Ectodermal cell (in vitro differentiated cells): Measurements from ENCODE around the gene SLC35B2.
"Not testable (repeated sequence)": the region's sequence is repeated elsewhere in the genome, so short reads cannot be mapped to it uniquely, and the experiment has no call there.

ENCODE experiments used
- H3K27ac ChIP-seq: 2 replicates; pipeline ENCODE4 v1.7.0; 2013; ENCODE audit warnings: mild to moderate bottlenecking, low read depth, low read length; ENCODE audit not compliant: insufficient read depth, poor library complexity, severe bottlenecking
- H3K27me3 ChIP-seq: 2 replicates; pipeline ENCODE4 v1.7.0; 2013; ENCODE audit warnings: mild to moderate bottlenecking, low read length; ENCODE audit not compliant: insufficient read depth, control insufficient read depth, poor library complexity, severe bottlenecking
- H3K36me3 ChIP-seq: one replicate; pipeline ENCODE4 v1.7.0; 2013; ENCODE audit warnings: low read length; ENCODE audit not compliant: control insufficient read depth, insufficient read depth
- H3K4me1 ChIP-seq: one replicate; pipeline ENCODE4 v1.7.0; 2013; ENCODE audit warnings: low read length; ENCODE audit not compliant: control insufficient read depth, insufficient read depth
- H3K4me3 ChIP-seq: 2 replicates; pipeline ENCODE4 v1.7.0; 2013; ENCODE audit warnings: low read depth, low read length, control low read depth; ENCODE audit not compliant: insufficient read depth
- H3K9me3 ChIP-seq: 2 replicates; pipeline ENCODE4 v1.7.0; 2013; ENCODE audit warnings: mild to moderate bottlenecking, low read length, moderate library complexity; ENCODE audit not compliant: control insufficient read depth
- WGBS, 2 experiments: methylation state at CpG; one replicate each; pipeline ENCODE4 v1.1.7; 2013; ENCODE audit warnings: missing lambda C conversion rate in 2 of 2; 5-methylcytosine and 5-hydroxymethylcytosine counted together

The SLC35B2 gene

DNA sequence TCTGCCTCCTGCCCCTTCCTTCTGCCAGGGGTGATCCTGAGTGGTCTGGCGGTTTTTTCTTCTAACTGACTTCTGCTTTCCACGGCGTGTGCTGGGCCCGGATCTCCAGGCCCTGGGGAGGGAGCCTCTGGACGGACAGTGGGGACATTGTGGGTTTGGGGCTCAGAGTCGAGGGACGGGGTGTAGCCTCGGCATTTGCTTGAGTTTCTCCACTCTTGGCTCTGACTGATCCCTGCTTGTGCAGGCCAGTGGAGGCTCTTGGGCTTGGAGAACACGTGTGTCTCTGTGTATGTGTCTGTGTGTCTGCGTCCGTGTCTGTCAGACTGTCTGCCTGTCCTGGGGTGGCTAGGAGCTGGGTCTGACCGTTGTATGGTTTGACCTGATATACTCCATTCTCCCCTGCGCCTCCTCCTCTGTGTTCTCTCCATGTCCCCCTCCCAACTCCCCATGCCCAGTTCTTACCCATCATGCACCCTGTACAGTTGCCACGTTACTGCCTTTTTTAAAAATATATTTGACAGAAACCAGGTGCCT lies 23.7 kb downstream of the SLC35B2 start:
- Histone ChIP-seq H3K4me3 (no peak overlapping the region), H3K9me3 (no peaks in the 10 kb centered on the region), H3K4me1 (peaks cover 15% of the 10 kb centered on the region), H3K36me3 (peaks cover 12% of the 10 kb centered on the region), H3K27ac (peak overlapping the region; percentile 30), H3K27me3 (no peaks in the 10 kb centered on the region)
- 90 to 94% methylated on average over 14 of the region's 14 CpGs for WGBS, 2 experiments

DNA sequence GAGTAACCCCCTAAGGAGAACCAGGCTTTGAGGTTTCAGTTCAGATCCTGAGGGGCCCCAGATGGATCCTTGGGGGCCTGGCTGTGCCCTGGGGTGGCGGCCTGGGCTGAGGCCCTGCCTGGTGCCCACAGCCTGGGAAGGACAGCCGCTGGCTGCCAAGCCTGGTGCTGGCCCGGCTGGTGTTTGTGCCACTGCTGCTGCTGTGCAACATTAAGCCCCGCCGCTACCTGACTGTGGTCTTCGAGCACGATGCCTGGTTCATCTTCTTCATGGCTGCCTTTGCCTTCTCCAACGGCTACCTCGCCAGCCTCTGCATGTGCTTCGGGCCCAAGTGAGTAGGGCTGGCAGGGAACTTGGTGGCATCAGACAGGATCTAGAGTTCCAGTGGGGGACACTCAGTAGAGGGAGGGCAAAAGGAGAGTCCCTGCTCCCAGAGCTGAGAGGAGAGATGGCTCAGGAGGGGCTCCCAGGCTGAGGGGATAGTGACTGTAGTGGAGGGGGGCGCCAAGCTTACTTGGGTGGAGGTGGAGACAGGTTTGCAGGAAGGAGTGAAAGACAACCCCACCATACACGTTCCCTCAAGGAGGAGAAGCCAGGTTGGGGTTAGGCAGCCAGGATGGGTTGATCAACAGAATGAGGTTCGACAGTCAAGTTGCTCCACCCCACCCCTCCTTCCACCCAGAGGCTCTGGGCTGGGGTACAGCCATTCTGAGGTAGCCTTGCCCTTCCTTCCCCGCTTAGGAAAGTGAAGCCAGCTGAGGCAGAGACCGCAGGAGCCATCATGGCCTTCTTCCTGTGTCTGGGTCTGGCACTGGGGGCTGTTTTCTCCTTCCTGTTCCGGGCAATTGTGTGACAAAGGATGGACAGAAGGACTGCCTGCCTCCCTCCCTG lies 24.4 kb downstream of the SLC35B2 start:
- WGBS, 2 experiments = 91 to 93% methylated on average over 16 of the region's 16 CpGs
- H3K27me3 ChIP-seq = no peaks in the 10 kb centered on the region
- no peaks in the 10 kb centered on the region for H3K9me3 ChIP-seq
- peaks cover 15% of the 10 kb centered on the region for H3K4me1 ChIP-seq
- H3K4me3 ChIP-seq = no peak overlapping the region
- no peak overlapping the region for H3K27ac ChIP-seq
- H3K36me3 ChIP-seq = peaks cover 12% of the 10 kb centered on the region

DNA sequence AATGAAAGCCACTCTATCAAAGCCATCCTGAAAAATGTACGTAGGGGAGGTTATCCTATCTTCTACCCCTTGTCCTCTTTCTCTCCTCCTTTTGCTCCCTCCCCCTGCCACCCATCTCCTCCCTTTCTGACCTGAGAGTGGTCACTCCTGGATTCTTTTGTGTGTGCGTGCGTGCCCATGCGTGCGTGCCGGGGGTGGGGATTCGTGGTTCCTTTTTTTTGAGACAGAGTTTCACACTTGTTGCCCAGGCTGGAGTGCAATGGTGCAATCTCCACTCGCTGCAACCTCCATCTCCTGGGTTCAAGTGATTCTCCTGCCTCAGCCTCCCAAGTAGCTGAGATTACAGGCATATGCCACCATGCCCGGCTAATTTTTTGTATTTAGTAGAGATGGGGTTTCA lies 25.9 kb downstream of the SLC35B2 start:
- H3K27me3 ChIP-seq, H3K9me3 ChIP-seq, H3K27ac ChIP-seq, H3K4me3 ChIP-seq: not testable (repeated sequence)
- WGBS, 2 experiments = 93 to 95% methylated on average over 9 of the region's 9 CpGs
- peaks cover 12% of the 10 kb centered on the region for H3K36me3 ChIP-seq
- H3K4me1 ChIP-seq = peaks cover 18% of the 10 kb centered on the region

DNA sequence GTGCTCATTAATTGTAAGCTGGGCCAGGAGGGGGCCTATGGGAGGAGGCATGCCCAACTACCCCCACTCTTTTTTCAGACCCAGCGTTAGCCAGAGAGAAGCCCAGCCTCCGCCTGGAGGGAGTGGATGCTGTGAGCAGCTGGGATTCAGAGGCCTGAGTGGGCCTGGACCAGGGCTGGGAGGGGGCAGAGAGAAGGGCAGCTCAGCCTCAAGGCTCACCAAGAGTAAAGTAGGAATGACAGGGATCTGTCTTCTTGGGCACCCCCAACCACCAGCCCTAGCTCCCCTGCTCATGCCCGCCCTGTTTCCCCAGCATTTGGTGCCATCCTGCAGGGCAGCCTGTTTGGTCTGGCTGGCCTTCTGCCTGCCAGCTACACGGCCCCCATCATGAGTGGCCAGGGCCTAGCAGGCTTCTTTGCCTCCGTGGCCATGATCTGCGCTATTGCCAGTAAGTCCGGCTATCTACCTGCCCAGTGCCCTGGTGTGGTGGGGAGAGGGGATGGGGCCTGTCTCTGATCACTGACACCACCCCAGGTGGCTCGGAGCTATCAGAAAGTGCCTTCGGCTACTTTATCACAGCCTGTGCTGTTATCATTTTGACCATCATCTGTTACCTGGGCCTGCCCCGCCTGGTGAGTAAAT lies 27.2 kb downstream of the SLC35B2 start:
- 92 to 93% methylated on average over 10 of the region's 10 CpGs for WGBS, 2 experiments
- Histone ChIP-seq H3K27ac (no peak overlapping the region), H3K36me3 (peaks cover 12% of the 10 kb centered on the region), H3K4me1 (peaks cover 28% of the 10 kb centered on the region), H3K4me3 (no peak overlapping the region), H3K27me3 (no peaks in the 10 kb centered on the region), H3K9me3 (no peaks in the 10 kb centered on the region)

DNA sequence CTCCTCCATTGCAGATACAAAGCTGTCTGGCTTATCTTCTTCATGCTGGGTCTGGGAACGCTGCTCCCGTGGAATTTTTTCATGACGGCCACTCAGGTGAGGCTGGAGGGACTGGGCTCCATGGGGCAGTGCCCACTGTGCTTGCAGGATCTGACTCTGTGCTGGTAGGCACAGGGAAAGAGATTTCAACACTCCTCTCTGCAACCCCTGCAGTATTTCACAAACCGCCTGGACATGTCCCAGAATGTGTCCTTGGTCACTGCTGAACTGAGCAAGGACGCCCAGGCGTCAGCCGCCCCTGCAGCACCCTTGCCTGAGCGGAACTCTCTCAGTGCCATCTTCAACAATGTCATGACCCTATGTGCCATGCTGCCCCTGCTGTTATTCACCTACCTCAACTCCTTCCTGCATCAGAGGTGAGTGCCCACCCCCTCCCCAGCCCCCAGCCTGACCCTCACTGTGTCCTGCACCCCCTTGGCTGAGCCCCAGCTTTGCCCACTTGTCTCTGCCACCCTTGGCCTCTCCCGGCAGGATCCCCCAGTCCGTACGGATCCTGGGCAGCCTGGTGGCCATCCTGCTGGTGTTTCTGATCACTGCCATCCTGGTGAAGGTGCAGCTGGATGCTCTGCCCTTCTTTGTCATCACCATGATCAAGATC lies 27.8 kb downstream of the SLC35B2 start:
- Histone ChIP-seq H3K9me3 (no peaks in the 10 kb centered on the region), H3K36me3 (peaks cover 12% of the 10 kb centered on the region), H3K4me3 (no peak overlapping the region), H3K4me1 (peaks cover 31% of the 10 kb centered on the region), H3K27me3 (no peaks in the 10 kb centered on the region), H3K27ac (no peak overlapping the region)
- 94 to 95% methylated on average over 11 of the region's 11 CpGs for WGBS, 2 experiments

DNA sequence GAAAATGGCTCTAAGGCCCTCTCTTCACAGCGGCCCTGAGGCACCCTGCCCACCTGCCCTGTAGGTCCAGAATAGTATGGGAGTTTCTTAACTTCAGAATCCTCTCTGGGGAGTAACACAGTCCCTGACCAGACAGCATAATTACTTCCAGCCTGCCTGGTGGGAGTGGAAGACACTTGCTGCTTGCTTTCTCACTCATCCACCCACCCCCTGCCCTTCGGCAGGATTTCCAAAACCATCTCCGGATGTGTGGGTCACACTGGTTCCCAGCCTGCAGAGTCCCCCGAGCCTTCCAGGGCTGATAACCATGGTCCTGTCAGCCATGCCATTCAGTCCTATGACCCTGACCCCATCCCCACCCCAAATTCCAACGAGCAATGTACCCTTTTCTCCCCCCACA lies 28.5 kb downstream of the SLC35B2 start:
- Histone ChIP-seq H3K27me3 (no peaks in the 10 kb centered on the region), H3K36me3 (peaks cover 12% of the 10 kb centered on the region), H3K27ac (no peak overlapping the region), H3K9me3 (no peaks in the 10 kb centered on the region), H3K4me1 (peaks cover 31% of the 10 kb centered on the region), H3K4me3 (no peak overlapping the region)
- 82 to 83% methylated on average over 5 of the region's 5 CpGs for WGBS, 2 experiments

DNA sequence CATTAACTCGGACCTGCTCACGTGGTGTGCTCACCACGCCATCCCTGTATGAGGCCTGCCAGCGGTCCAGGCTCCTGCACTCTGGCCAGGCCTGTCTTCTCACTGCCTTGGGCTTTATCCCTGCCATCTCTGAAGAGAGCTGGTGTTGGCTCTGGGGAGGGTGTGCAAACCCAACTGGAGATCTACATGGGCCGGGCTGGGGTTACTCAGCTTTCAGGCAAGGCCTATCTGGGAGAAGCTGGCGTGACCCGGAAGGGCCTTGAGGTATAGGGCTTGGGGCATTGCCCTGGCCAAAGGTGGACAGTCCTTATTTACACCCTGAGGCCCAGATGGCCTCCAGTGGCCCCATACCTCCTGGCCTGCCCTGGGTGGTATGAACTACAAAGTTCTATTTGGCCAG lies 28.9 kb downstream of the SLC35B2 start:
- no peak overlapping the region for H3K27ac ChIP-seq
- peaks cover 10% of the 10 kb centered on the region for H3K36me3 ChIP-seq
- H3K27me3 ChIP-seq = no peaks in the 10 kb centered on the region
- no peak overlapping the region for H3K4me3 ChIP-seq
- H3K9me3 ChIP-seq = no peaks in the 10 kb centered on the region
- 94 to 96% methylated on average over 7 of the region's 7 CpGs for WGBS, 2 experiments
- H3K4me1 ChIP-seq = peaks cover 31% of the 10 kb centered on the region

DNA sequence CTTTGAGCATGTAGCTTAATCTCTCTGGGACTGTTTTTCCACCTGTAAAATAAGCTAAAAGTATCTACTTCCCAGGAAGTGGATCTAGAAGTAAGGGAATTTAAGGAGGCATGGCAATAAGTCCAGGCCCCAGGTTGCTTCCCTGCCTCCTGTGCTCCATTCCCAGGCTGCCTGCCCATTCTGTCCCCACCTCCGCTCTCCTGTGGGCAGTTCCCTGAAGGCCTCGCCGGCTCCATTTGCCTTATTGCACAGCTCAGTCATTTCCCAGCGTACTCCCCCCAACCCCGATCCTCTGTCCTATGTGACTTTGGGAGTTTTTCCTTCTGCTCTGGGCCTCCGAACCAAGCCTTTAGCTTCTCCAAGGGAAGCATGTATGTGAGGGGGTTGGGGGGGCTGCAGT lies 29.3 kb downstream of the SLC35B2 start:
- 74 to 80% methylated on average over 6 of the region's 6 CpGs for WGBS, 2 experiments
- Histone ChIP-seq H3K4me1 (peaks cover 33% of the 10 kb centered on the region), H3K27ac (no peak overlapping the region), H3K36me3 (peaks cover 6% of the 10 kb centered on the region), H3K27me3 (no peaks in the 10 kb centered on the region), H3K4me3 (no peak overlapping the region), H3K9me3 (no peaks in the 10 kb centered on the region)

DNA sequence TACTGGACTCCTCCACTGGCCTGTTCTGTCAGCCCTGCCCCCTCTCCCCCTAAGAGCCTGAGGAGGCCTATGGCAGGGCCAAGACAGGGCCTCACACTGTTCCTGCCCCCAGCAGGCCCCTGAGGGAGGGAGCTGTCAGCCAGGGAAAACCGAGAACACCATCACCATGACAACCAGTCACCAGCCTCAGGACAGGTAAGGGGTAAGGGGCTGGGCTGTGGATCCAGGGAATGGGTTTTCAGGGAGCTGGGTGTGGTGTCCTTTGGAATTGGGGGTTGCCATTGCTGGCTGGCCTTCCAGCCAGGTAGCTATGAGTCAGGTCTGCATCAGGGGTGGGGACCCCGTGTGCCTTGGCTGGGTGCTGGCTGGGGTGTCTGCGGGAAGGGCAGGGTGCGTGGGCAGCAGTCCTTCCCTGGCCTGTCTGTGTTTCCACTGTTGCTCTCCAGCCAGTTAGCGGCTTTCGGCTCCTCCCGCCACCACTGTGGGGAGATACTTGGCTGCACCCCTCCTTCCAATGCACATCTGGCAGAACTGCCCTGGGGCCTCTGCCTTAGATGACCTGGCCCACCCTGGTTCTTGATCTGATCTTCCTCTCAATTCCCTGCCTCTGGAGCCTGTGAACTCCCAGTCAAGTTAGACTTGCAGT lies 30.1 kb downstream of the SLC35B2 start:
- H3K36me3 ChIP-seq = no peaks in the 10 kb centered on the region
- no peak overlapping the region for H3K27ac ChIP-seq
- peaks cover 41% of the 10 kb centered on the region for H3K4me1 ChIP-seq
- no peaks in the 10 kb centered on the region for H3K9me3 ChIP-seq
- no peaks in the 10 kb centered on the region for H3K27me3 ChIP-seq
- H3K4me3 ChIP-seq = no peak overlapping the region
- WGBS, 2 experiments = 79 to 83% methylated on average over 7 of the region's 7 CpGs
